ENCODE results near the gene BDH1. TPM values are rescaled to one million over a fixed set of nuclear protein-coding genes. Genes with fewer than 3 reads are reported as not detected.
A peak's percentile ranks its signal among the peaks of the same experiment; 100 is the strongest.
"Not testable (repeated sequence)": the region's sequence is repeated elsewhere in the genome, so short reads cannot be mapped to it uniquely, and the experiment has no call there.

Gene BDH1
- total RNA-seq, 1 donor from 2014 or later: 7.2 TPM

DNA sequence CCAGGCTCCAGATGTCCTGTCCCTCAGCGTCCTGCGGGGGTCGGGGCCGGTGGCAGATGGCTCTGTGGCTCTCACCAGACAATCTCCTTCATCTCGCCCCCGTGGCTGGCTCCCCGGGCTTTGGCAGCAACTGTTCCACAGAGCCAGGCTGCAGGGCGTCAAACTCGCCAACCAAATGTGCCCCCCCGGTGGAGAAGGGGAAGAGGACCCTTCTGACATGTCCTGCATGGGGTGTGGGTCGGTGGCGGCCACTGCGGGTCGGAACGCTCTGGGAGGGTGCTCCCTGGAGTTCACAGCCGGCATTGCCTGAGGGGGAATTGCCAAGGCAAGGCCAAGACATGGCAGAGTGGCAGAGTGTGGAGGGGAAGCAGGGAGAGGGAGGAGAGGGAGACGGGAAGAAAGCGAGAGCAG is 36.0 kb downstream of the BDH1 start:
- no peak for DNase-seq (ENCODE audit: low read depth)
- TF ChIP-seq, protein P1, sequence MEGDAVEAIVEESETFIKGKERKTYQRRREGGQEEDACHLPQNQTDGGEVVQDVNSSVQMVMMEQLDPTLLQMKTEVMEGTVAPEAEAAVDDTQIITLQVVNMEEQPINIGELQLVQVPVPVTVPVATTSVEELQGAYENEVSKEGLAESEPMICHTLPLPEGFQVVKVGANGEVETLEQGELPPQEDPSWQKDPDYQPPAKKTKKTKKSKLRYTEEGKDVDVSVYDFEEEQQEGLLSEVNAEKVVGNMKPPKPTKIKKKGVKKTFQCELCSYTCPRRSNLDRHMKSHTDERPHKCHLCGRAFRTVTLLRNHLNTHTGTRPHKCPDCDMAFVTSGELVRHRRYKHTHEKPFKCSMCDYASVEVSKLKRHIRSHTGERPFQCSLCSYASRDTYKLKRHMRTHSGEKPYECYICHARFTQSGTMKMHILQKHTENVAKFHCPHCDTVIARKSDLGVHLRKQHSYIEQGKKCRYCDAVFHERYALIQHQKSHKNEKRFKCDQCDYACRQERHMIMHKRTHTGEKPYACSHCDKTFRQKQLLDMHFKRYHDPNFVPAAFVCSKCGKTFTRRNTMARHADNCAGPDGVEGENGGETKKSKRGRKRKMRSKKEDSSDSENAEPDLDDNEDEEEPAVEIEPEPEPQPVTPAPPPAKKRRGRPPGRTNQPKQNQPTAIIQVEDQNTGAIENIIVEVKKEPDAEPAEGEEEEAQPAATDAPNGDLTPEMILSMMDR (conservative IDR thresholded peaks at IDR 0.05; ENCODE audit: low read depth, low read length): no peak
- no peak overlapping the region for H3K4me3 ChIP-seq (ENCODE audit: low read depth, low read length)

DNA sequence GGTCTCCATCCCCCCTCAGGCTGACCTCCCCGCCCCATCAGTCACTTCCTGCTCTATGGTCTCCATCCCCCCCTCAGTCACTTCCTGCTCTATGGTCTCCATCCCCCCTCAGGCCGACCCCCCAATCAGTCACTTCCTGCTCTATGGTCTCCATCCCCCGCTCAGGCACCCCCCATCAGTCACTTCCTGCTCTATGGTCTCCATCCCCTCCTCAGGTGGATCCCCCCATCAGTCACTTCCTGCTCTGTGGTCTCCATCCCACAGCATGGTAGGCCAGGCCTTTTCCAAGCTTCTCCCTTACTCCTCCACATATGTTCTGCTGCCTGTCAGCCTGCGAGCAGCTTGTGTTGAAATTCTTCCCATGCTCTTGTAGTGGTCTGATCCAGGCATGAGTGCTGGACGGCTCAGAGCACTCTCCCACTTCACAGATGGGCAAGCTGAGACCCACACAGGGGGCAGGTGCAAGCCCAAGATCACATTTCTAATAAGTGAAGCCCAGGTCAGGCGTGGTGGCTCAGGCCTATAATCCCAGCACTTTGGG is 36.8 kb downstream of the BDH1 start:
- no peak for DNase-seq (ENCODE audit: low read depth)
- H3K4me3 ChIP-seq (ENCODE audit: low read depth, low read length): no peak overlapping the region
- TF ChIP-seq, protein P1 (conservative IDR thresholded peaks at IDR 0.05; ENCODE audit: low read depth, low read length): no peak

DNA sequence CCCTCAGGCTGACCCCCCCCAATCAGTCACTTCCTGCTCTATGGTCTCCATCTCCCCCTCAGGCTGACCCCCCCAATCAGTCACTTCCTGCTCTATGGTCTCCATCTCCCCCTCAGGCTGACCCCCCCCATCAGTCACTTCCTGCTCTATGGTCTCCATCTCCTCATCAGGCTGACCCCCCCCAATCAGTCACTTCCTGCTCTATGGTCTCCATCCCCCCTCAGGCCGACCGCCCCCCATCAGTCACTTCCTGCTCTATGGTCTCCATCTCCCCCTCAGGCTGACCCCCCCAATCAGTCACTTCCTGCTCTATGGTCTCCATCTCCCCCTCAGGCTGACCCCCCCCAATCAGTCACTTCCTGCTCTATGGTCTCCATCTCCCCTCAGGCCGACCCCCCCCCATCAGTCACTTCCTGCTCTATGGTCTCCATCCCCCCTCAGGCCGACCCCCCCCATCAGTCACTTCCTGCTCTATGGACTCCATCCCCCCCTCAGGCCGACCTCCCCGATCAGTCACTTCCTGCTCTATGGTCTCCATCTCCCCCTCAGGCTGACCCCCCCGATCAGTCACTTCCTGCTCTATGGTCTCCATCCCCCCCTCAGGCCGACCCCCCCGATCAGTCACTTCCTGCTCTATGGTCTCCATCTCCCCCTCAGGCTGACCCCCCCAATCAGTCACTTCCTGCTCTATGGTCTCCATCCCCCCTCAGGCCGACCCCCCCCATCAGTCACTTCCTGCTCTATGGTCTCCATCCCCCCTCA is 37.7 kb downstream of the BDH1 start:
- not testable (repeated sequence) for DNase-seq (ENCODE audit: low read depth)

DNA sequence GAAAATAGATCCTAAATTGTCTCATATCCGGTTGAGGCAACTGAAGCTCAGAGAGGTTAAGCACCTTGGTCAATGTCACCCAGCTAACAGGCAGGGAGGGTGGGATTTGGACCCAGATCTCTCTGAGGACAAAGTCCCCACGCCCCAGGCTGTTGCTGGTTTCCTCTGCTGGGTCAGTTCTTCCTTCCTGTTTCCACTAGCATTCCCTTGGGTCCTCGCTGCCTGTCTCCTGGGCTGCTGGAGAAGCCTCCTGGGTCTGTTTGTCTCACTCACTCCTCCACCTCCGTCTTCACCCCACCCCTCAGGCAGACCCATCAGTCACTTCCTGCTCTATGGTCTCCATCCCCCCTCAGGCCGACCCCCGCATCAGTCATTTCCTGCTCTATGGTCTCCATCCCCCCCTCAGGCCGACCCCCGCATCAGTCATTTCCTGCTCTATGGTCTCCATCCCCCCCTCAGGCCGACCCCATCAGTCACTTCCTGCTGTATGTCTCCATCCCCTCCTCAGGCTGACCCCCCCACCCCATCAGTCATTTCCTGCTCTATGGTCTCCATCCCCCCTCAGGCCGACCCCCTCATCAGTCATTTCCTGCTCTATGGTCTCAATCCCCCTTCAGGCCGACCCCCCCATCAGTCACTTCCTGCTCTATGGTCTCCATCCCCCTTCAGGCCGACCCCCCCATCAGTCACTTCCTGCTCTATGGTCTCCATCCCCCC is 38.7 kb downstream of the BDH1 start:
- H3K4me3 ChIP-seq (ENCODE audit: low read depth, low read length); DNase-seq (ENCODE audit: low read depth): not testable (repeated sequence)

More for the DNA sequence above, 37.7 kb downstream of the BDH1 start:
- H3K4me3 ChIP-seq (ENCODE audit: low read depth, low read length): not testable (repeated sequence)

DNA sequence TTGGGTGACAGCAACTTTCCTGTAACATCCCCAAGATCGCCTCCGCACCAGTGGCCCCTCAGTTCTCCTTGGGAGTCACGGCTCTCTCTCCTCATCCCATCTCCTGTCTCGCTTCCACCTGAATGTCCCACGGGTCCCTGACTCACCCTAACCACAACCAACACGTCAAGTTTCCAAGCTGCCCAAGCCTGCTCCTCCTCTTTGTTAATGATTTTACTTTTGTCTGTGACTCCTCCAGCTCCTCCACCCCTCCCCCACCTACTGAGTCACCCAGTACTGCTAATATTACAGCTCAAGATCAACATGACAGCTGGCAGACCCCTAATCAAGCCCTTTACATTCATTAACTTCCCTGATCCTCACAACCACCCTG is 39.3 kb downstream of the BDH1 start:
- TF ChIP-seq, protein P1 (conservative IDR thresholded peaks at IDR 0.05; ENCODE audit: low read depth, low read length): no peak
- peak; percentile 97 for DNase-seq (ENCODE audit: low read depth)
- no peak overlapping the region for H3K4me3 ChIP-seq (ENCODE audit: low read depth, low read length)

DNA sequence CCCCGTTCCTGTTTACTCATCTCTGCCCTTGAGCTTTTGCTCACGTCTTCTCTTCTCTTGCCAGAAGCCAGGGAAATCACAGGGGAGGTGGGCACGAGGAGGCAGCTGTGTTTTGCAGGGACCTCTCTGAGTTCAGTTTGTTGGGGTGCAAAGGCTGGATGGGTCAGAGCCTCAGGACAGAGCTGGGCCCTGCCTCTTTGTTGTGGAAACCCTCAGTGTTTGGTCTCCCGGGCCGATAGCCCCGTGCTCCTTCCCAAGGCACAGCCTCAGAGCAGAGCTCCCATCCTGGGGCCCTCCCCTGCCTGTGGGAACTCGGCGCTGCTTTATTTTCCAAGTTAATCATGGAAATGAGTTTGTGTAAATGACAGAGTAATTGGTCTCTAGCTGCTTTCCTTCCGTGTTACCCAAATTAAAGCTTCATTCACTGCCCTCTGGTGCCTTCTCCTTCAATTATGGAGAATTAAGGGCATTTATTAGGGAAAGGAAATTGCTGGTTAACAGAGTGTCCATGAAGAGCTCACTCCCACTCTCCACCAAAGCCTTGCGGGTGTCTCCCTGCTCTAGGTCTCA is 40.9 kb downstream of the BDH1 start:
- no peak overlapping the region for H3K4me3 ChIP-seq (ENCODE audit: low read depth, low read length)
- TF ChIP-seq, protein P1 (conservative IDR thresholded peaks at IDR 0.05; ENCODE audit: low read depth, low read length): no peak
- DNase-seq (ENCODE audit: low read depth): no peak

DNA sequence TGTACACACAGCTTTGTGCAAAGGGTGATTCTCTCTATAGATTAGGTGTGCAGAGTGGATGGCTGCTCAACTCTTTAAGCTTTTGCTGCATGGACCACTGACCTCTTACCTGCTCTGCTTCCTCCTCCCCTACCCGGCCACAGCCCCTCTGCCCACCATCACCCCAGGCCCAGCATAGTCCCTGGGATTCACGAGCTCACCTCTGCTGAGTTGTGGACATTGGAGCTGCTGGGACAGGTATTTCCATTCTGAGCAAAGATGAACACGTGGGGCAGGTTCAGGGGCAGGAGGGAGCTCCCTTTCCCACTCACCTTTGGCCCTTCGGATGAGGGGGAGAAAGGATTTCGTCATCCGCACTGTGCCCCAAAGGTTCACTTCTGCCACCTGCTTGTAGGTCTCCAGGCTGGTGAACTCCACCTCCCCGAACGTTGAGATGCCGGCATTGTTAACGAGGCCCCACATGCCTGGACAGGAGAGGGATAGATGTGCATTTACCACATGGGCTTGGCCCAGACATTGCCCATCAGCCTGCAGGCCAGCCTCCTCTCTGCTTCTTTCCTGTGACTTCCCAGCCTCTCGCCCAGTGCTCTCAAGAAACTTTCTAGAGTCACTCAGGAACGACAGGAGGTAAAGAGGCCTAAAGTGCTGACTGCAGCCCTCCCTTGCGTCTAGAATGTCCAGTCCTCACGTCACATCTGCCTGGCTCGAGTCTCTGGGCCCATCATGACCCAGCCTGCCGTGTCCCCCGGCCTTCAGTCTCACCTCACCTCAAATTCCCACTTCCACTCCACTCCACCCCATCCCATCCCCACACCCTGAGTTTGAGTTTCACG is 41.6 kb downstream of the BDH1 start:
- H3K4me3 ChIP-seq (ENCODE audit: low read depth, low read length): no peak overlapping the region
- TF ChIP-seq, protein P1 (conservative IDR thresholded peaks at IDR 0.05; ENCODE audit: low read depth, low read length): no peak
- DNase-seq (ENCODE audit: low read depth): no peak

Data from epithelial cell of proximal tubule (primary cell).